ENCODE results near the gene RNPEPL1.
"Not testable (repeated sequence)": the region's sequence is repeated elsewhere in the genome, so short reads cannot be mapped to it uniquely, and the experiment has no call there.

Gene RNPEPL1

DNA sequence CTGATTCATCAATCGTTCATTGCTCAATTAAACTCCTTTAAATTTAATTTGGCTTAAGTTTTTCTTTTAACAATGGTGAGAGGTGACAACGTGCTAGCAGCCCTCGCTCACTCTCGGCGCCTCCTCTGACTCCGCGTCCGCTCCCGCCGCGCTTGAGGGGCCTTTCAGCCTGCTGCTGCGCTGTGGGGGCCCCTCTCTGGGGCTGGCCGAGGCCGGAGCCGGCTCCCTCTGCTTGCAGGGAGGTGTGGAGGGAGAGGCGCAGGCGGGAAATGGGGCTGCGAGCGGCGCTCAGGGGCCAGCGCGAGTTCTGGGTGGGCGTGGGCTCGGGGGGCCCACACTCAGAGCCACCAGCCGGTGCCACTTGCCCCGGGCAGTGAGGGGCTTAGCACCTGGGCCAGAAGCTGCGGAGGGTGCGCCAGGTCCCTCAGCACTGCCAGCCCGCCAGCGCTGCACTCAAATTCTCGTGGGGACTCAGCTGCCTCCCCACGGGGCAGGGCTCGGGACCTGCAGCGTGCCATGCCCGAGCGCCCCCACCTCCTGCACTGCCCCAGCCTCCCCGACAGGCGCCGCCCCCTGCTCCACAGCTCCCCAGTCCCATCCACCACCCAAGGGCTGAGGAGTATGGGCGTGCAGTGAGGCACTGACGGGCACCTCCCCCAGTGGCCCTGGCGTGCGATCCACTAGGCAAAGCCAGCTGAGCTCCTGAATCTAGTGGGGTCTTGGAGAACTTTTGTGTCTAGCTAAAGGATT is 30.1 kb upstream of the RNPEPL1 start:
- no peak for DNase-seq

DNA sequence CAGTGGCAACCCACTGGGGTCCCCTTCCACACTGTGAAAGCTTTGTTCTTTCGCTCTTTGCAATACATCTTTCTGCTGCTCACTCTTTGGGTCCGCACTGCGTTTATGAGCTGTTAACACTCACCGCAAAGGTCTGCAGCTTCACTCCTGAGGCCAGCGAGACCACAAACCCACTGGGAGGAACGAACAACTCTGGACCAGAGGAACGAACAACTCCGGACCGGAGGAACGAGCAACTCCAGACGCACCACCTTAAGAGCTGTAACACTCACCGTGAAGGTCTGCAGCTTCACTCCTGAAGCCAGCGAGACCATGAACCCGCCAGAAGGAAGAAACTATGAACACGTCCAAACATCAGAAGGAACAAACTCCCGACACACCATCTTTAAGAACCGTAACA is 29.2 kb upstream of the RNPEPL1 start:
- not testable (repeated sequence) for DNase-seq

DNA sequence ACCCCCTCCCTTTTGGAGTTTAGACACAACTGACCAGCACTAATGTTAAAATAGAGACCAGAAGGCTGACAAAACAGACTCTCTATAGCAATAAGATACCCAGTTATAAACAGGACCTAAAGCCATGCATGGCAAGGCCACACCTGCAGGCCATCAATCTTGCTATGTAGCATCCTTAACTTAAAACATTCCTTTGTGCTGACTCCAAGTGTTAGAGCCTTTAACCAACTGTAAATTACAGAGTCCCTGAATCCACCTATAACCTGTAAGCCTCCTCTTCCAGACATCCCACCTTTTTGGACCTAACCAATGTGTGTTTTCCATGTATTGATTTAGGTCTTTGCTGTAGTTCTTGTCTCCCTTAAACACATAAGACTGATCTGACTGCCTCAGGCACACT is 28.4 kb upstream of the RNPEPL1 start:
- no peak for DNase-seq

- no peak for DNase-seq
These were observed 17.0 kb upstream of the RNPEPL1 start for GRCh38 chr2:240551288-240551687.

- no peak for DNase-seq
These were observed 16.5 kb upstream of the RNPEPL1 start for GRCh38 chr2:240551811-240552210.

DNA sequence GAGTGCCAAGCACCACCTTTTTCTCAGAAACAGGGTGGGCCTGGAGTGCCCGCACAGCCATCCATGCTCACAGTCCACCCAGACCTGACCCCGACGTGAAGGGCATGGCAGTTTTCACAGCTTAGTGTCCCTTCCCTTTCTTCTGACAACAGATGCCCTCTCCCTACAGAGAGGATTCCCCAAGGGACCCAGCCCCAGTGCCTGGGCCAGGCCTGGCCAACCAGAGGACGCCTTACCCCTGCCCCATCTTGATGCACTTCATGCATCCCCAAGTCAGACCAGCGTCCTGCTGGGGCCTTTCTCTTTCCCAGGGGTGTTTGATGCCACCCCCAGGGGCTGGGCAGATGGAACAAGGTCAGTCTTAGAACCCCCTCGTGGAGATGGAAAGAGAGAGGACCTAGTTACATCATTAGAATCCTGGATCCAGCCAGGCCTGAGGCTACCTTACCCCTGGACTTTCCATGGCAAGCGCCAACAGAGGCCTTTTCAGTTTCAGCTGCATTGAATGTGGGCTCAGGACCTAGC is 14.3 kb upstream of the RNPEPL1 start:
- DNase-seq: no peak

- DNase-seq: no peak
These were observed 13.4 kb upstream of the RNPEPL1 start for GRCh38 chr2:240554767-240555493.

GRCh38 chr2:240555541-240556250 is 12.6 kb upstream of the RNPEPL1 start:
- DNase-seq: no peak

DNA sequence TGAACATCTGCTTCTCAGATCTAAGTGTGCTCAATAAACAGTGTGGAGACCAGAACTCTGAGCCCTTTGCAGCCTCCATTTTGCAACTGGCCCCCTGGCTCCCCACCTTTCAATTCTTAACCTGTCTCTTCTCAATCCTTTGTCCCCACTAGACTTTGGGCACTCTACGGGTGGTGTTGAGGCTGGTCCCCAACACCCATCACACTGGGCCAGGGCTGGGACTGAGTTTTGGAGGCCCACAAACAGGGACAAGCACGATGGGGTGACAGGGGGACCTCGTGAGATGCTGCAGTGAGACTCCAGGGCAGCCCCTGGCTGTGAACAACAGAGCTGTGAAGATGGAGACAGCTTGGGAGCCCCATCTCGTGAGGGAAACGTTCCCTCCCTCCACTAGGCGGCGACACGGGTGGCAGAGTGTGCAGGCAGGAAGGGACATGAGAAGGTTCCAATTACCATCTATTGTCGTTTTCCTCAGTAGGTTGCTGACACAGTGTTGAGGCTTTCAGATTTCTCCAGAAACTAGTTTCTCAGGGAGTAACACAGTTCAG is 11.7 kb upstream of the RNPEPL1 start:
- DNase-seq: peak; percentile 61

DNA sequence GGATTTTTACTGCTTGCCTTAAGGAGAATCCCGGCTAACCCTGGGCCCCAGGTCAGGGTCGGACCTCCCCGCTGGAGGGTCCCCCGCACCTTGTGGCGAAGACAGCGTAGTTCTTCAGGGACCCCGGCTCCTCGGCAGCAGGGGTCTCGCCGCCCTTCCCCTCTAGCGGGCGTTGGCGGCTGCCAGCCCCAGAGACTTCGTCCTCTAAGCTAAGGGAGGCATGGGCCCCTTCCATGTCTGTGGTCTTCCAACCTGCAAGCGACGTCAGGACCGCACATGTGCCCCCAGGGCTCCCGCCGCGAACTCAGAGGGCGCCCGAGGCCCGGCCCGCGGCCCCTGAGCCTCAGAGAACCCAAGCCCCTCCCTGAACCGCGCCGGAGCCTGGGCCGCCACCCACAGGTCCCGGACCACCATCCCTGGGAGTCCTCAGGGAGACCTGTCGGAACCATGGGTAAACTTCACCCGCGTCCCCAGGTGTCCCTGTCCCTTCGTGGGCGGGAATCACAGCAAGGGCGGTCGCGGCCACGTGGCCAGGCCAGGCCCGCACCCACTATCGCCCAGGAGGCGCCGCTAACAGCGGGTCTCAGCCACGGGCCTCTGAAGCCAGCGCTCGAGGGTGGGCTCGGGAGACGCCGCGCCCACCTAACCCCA is 11.1 kb upstream of the RNPEPL1 start:
- no peak for DNase-seq

DNA sequence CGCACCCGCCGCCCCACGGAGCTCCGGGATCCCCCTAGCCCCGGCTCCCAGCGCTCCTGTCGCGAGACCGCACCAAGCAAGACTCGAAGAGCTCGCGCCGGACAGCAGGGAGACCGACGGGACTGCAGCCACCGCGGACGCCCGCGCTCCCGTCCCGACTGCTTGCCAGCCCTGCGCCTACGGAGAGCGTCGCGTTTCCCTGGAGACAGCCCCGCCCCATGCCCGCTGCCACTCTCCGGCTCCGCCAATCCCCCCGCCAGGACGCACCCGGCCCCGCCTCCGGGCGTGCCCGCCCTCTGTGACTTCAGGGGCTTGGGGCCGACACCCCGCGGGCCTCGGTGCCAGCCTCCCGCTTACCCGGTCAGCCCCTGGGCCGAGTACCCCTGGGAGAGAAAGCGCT is 10.5 kb upstream of the RNPEPL1 start, which contains the start of gene ANKMY1:
ANKMY1 (minus strand) TSS at position 181 of the 400 bp plus-strand sequence. CDS start 653 bp downstream, outside the sequence.
- DNase-seq: peak; percentile 77

- no peak for DNase-seq
These were observed 10.0 kb upstream of the RNPEPL1 start for GRCh38 chr2:240558236-240558761.

GRCh38 chr2:240559286-240559685 is 9.0 kb upstream of the RNPEPL1 start:
- DNase-seq: no peak

- DNase-seq: peak; percentile 87
These were observed 8.2 kb upstream of the RNPEPL1 start, which contains the start of gene DUSP28 for GRCh38 chr2:240560084-240560479. Gene DUSP28 (plus strand): TSS chr2:240560357. CDS start chr2:240560685, 328 bp downstream.

DNA sequence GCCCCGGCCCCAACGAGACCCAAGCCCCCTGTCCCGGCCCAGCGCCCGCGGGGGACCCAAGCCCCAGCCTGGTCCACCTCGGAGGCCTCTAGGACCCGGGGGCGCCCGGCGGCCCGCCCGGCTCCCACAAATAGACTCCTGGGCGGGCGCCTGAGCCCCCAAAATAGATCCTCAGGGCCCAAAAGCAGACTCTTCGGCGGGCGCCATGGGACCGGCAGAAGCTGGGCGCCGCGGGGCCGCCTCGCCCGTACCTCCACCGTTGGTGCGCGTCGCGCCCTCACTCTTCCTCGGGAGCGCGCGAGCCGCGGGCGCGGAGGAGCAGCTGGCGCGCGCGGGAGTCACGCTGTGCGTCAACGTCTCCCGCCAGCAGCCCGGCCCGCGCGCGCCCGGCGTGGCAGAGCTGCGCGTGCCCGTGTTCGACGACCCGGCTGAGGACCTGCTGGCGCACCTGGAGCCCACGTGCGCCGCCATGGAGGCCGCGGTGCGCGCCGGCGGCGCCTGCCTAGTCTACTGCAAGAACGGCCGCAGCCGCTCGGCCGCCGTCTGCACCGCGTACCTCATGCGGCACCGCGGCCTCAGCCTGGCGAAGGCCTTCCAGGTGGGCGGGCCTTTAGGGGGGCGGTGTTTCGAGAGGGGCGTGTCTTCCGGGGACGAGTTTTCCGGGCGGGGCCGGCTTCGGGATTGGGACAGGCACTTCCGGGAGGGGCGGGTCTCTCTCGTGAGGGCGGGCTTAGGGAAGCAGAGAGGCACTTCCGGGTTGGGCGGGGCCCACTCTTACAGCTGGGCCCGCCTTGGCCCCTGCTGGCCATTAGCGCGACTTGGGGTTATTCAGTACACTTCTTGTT is 7.6 kb upstream of the RNPEPL1 start:
- peak; percentile 98 for DNase-seq

- peak; percentile 46 for DNase-seq
These were observed 6.8 kb upstream of the RNPEPL1 start for GRCh38 chr2:240561325-240561971.

DNA sequence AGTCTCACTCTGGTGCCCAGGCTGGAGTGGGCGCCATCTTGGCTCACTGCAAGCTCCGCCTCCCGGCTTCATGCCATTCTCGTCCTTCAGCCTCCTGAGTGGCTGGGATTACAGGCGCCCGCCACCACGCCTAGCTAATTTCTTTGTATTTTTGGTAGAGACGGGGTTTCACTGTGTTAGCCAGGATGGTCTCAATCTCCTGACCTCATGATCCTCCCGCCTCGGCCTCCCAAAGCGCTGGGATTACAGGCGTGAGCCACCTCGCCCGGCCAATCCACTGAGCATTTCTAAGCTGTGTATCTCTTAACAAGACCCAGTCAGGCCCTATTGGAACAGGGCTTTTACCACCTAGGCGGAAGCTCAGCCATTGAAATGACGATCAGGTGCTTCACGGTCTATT is 5.1 kb upstream of the RNPEPL1 start:
- not testable (repeated sequence) for DNase-seq

GRCh38 chr2:240563951-240564560 is 4.2 kb upstream of the RNPEPL1 start:
- no peak for DNase-seq

- DNase-seq: no peak
These were observed 3.5 kb upstream of the RNPEPL1 start for GRCh38 chr2:240564561-240565332.
